ENCODE measurements around the gene CCR5AS.

CCR5AS gene

DNA sequence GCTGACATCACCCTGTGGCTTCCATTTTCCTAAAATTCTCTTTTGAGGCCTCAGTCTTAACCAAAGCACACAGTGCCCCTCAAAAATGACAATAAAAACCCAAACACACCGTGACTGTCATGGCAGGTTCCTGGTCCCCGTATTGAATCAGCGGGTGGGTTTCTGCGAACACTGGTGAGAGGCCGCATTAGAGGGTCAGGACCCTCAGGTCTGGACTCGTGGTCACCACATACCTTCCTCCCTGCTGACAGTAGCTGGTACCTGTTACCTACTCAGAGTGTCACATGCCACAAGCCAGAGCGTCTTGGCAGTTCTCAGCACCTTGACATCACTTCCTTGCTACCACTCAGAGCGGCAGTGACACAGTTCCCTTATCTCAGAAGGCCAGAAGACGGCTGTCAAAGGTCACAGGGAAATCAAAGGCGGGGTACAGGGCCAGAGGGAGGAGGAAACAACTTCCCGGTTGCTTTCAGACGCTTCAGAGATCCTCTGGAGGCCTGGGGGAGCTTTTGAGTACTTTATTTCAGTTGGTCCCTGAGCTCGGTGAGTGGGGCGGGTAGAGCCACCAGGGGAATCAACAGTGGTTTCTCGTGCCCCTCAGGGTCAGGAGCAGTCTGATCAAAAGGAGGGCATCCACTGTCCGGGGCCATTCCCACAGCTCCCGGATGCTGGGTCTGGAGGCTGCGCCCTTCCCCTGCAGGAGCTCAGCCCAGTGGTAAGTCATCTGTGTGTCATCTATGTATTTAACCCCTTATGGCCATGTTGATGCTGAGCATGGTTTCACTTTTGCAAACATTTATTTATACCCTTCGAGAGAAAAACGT, at the start of gene CCR5AS, which contains the start of gene CCRL2:
TSS of gene CCR5AS (minus strand) at position 279 of the 824 bp plus-strand sequence.
TSS of gene CCRL2 (plus strand) at position 472 of the 824 bp plus-strand sequence. CDS start 821 bp downstream, outside the sequence.
- no peak within 1 kb of the TSS for H3K27ac ChIP-seq (ENCODE audit: low read depth, low read length)
- H3K36me3 ChIP-seq (ENCODE audit: control insufficient read depth, insufficient read depth, low read length), result no peaks in the 10 kb centered on the region
- no peak within 1 kb of the TSS for H3K4me3 ChIP-seq (ENCODE audit: low read depth, low read length)
- H3K9me3 ChIP-seq (ENCODE audit: control insufficient read depth, insufficient read depth, low read depth, low read length), result no peaks in the 10 kb centered on the region
- no peaks in the 10 kb centered on the region for H3K27me3 ChIP-seq (ENCODE audit: control insufficient read depth, insufficient read depth, low read length)
- no peaks in the 10 kb centered on the region; the same call in 1 of the 2 replicates for H3K4me1 ChIP-seq (ENCODE audit: control insufficient read depth, insufficient read depth, low read length)
- no peak within 1 kb of the TSS for H3K9ac ChIP-seq (ENCODE audit: low read length)

DNA sequence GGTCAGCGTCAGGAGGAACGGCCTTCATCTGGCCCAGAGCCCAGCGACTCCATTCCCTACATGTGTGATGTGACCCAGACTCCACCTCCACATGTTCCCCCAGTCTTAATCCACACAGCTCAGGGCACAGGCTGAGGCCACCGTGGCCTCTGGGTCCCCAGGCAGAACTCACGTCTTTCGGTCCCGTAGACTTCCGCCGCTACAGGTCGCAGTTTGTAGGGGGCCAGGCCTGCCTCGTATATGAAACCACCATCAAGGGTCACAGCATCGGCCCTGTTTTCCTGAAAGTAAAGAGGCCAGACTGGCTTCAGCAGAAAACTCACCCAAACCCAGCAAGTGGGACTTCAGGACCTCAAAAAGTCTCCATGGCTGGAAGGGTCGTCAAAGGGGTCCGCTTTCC, 49.3 kb upstream of the CCR5AS start:
- peaks cover 6% of the 10 kb centered on the region; the same call in 1 of the 2 replicates for H3K9me3 ChIP-seq (ENCODE audit: control insufficient read depth, insufficient read depth, low read depth, low read length)
- H3K9ac ChIP-seq (ENCODE audit: low read length), result no peak overlapping the region
- no peak overlapping the region for H3K4me3 ChIP-seq (ENCODE audit: low read depth, low read length)
- H3K4me1 ChIP-seq (ENCODE audit: control insufficient read depth, insufficient read depth, low read length), result no peaks in the 10 kb centered on the region
- no peaks in the 10 kb centered on the region for H3K27me3 ChIP-seq (ENCODE audit: control insufficient read depth, insufficient read depth, low read length)
- no peaks in the 10 kb centered on the region for H3K36me3 ChIP-seq (ENCODE audit: control insufficient read depth, insufficient read depth, low read length)
- H3K27ac ChIP-seq (ENCODE audit: low read depth, low read length), result no peak overlapping the region

DNA sequence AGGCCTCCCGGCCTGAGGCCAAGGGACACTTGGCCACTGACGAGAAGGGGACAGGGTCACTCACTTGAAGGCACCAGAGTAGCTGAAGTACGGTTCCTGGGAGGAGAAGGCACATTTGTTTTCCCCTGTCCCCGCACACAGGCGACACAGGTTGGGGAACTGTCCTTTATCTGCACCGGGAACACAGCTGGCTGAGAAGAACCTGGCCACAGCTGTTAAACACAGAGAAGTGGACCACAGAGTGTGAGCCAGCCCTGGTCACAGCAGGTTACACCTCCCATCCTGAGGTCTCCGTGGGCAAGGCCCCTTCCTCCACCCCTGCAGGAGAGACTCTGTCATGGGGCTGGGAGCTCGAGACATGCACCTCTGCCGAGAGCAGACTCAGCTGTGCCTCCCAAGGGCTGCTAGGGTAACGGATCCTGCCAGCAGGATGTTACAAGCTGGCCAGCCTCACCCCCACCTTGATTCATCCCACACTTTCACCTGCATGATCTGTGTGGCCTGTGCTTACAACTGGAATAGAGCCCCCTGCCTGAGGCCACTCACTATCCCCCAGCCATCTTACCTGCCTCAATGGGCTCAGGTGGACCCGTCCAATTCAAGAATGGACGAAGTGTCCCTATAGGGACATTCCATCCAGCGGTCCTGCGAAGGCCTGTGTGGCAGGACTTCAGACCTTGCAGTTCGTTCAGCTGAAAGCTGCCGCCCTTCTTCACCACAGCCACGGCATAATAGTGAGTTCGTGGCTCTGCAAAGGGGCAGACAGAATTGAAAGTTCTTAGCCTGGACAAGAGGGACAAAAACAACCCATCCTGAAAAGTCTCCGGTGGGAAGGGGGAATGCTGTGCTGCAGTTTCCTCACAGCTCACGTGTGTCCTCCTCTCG, 48.6 kb upstream of the CCR5AS start:
- Histone ChIP-seq H3K4me1 (ENCODE audit: control insufficient read depth, insufficient read depth, low read length) (no peaks in the 10 kb centered on the region), H3K27me3 (ENCODE audit: control insufficient read depth, insufficient read depth, low read length) (no peaks in the 10 kb centered on the region)

DNA sequence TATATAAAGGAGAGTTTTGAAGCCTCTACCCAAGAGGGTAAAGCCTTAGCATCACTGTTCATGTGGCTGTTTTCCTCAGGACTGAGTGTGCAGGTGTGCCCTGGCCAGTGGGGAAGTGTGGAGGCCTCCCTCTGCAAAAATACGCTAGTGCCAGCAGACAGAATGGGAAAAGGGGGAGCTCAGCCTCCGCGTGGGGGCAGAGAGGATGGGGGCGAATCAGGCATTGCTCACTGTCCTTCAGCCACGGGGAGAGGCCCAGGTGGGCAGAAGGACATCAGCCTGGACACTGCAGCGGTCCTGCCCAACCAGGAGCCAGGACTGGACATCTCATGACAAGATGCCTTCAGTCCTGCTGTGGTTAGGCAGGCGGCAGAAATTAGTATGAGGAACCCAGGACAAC, 47.7 kb upstream of the CCR5AS start:
- Histone ChIP-seq H3K9ac (ENCODE audit: low read length) (no peak overlapping the region), H3K36me3 (ENCODE audit: control insufficient read depth, insufficient read depth, low read length) (no peaks in the 10 kb centered on the region), H3K9me3 (ENCODE audit: control insufficient read depth, insufficient read depth, low read depth, low read length) (no peaks in the 10 kb centered on the region), H3K27me3 (ENCODE audit: control insufficient read depth, insufficient read depth, low read length) (no peaks in the 10 kb centered on the region), H3K27ac (ENCODE audit: low read depth, low read length) (no peak overlapping the region), H3K4me3 (ENCODE audit: low read depth, low read length) (no peak overlapping the region), H3K4me1 (ENCODE audit: control insufficient read depth, insufficient read depth, low read length) (no peaks in the 10 kb centered on the region)

More for the DNA sequence above, 48.6 kb upstream of the CCR5AS start:
- Histone ChIP-seq H3K4me3 (ENCODE audit: low read depth, low read length) (no peak overlapping the region), H3K27ac (ENCODE audit: low read depth, low read length) (no peak overlapping the region), H3K9me3 (ENCODE audit: control insufficient read depth, insufficient read depth, low read depth, low read length) (peaks cover 4% of the 10 kb centered on the region; the same call in 1 of the 2 replicates), H3K36me3 (ENCODE audit: control insufficient read depth, insufficient read depth, low read length) (no peaks in the 10 kb centered on the region), H3K9ac (ENCODE audit: low read length) (no peak overlapping the region)

DNA sequence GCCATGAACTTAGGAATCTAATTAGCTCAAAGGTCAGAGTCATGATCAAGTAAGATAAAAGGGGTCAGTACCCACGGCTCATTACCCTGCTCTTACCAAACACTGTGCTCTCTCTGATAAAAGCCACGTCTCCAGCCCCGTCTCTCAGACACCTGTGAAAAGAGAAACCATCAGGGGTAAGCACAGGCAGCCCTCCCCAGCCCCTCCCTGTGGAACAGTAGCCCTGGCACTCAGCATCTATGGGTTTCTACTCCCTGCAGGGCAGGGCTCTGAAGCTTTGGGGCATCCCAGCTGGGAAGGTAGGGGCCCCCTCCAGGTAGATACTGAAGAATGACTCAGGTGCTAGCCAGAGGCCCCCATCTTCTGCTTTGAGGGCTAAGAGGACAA, 47.3 kb upstream of the CCR5AS start:
- H3K27ac ChIP-seq (ENCODE audit: low read depth, low read length), result no peak overlapping the region
- H3K27me3 ChIP-seq (ENCODE audit: control insufficient read depth, insufficient read depth, low read length), result no peaks in the 10 kb centered on the region
- no peaks in the 10 kb centered on the region for H3K4me1 ChIP-seq (ENCODE audit: control insufficient read depth, insufficient read depth, low read length)
- H3K9me3 ChIP-seq (ENCODE audit: control insufficient read depth, insufficient read depth, low read depth, low read length), result no peaks in the 10 kb centered on the region
- H3K4me3 ChIP-seq (ENCODE audit: low read depth, low read length), result no peak overlapping the region
- no peaks in the 10 kb centered on the region for H3K36me3 ChIP-seq (ENCODE audit: control insufficient read depth, insufficient read depth, low read length)
- no peak overlapping the region for H3K9ac ChIP-seq (ENCODE audit: low read length)

DNA sequence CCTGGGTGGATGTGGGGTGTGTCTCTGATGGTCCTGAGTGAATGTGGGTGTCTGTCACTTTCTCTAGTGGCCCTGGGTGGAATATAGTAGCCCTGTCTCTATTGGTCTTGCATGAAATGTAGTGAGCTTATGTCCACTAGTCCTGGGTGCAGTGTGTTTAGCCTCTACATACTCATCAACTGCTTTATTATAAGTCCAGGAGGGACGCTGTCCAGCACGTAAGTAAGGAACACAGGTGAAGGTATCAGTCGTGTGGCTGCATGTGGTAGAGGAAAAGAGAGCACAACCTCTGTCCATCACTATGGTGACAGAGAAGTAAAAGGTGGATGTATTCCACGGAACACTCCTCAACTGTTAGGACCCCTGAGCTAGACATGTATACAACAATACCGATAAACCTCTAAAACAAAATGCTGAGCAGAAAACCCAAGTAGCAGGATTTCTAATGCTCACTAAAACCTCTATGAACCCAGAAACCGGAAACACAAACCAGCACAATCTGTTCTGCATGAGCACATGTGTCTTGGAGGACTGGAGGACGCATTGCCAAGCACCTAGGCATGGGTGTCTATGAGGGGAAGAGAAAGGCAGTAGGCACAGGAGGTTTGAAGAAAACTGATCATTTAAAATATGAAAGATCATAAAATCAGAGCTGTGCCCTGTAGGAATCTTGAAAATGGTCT, 46.8 kb upstream of the CCR5AS start:
- no peak overlapping the region for H3K27ac ChIP-seq (ENCODE audit: low read depth, low read length)
- H3K36me3 ChIP-seq (ENCODE audit: control insufficient read depth, insufficient read depth, low read length), result no peaks in the 10 kb centered on the region
- H3K4me3 ChIP-seq (ENCODE audit: low read depth, low read length), result no peak overlapping the region
- no peaks in the 10 kb centered on the region for H3K9me3 ChIP-seq (ENCODE audit: control insufficient read depth, insufficient read depth, low read depth, low read length)
- H3K27me3 ChIP-seq (ENCODE audit: control insufficient read depth, insufficient read depth, low read length), result no peaks in the 10 kb centered on the region
- H3K4me1 ChIP-seq (ENCODE audit: control insufficient read depth, insufficient read depth, low read length), result no peaks in the 10 kb centered on the region
- no peak overlapping the region for H3K9ac ChIP-seq (ENCODE audit: low read length)

DNA sequence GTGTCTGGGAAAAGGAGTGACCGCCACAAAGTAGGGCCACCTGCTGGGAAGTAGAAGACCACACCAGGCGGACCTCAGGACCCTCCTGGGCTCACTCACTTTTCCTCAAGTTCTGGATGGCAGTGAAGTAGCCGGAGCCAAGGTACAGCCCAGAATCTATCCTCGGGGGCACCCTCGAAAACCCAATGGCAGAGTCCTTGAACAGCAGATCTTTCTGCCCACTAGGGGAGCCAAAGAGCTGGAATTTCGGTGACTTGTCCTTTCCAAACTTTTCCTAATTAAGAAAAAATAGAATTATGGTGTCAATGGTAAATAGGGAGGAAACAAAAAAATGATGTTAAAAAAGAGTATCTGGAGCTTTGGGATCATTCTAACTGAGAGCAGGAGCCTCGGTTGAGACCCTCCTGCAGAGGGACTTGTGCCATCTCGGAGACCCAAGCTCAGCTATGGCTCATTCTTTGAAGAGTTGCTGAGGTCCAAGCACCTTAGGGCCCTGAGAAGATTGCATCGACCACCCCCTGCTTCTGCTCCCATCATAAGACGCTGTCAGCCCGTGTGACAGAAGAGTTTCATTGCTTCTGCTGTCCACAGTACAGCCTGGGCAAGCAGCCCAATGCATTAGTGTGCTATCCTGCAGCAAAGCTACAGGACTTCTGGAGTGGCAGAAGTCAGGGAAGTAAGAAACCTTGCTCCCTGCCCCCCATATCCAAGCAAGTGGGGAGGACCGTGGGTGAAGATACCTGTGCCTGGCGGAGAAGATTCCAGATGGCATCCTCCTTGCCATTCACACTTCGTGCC, 43.1 kb upstream of the CCR5AS start:
- Histone ChIP-seq H3K36me3 (ENCODE audit: control insufficient read depth, insufficient read depth, low read length) (no peaks in the 10 kb centered on the region), H3K4me1 (ENCODE audit: control insufficient read depth, insufficient read depth, low read length) (no peaks in the 10 kb centered on the region), H3K27me3 (ENCODE audit: control insufficient read depth, insufficient read depth, low read length) (no peaks in the 10 kb centered on the region), H3K9me3 (ENCODE audit: control insufficient read depth, insufficient read depth, low read depth, low read length) (no peaks in the 10 kb centered on the region), H3K27ac (ENCODE audit: low read depth, low read length) (no peak overlapping the region), H3K9ac (ENCODE audit: low read length) (no peak overlapping the region), H3K4me3 (ENCODE audit: low read depth, low read length) (no peak overlapping the region)

DNA sequence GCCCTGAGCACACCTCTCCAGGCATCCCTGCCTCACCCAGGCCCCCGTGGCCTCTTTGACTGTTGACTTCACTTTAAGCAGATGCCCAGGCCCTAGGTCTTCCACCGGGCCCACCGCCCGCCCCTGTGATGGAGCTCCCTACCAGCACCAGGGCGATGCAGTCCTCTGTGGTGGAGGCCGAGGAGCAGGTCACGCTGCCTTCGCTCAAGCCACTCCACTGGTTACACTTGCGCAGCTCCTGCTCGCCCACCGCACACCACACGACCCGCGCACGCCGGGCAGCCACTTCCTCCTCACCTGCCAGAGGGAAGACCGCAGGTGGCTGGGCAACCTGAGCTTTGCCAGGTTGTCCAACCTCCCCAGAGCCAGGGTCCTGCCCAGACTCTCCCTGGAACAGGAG, 41.9 kb upstream of the CCR5AS start:
- H3K4me1 ChIP-seq (ENCODE audit: control insufficient read depth, insufficient read depth, low read length), result no peaks in the 10 kb centered on the region
- no peak overlapping the region for H3K4me3 ChIP-seq (ENCODE audit: low read depth, low read length)
- no peak overlapping the region for H3K27ac ChIP-seq (ENCODE audit: low read depth, low read length)
- H3K36me3 ChIP-seq (ENCODE audit: control insufficient read depth, insufficient read depth, low read length), result no peaks in the 10 kb centered on the region
- no peak overlapping the region for H3K9ac ChIP-seq (ENCODE audit: low read length)
- H3K9me3 ChIP-seq (ENCODE audit: control insufficient read depth, insufficient read depth, low read depth, low read length), result no peaks in the 10 kb centered on the region
- no peaks in the 10 kb centered on the region for H3K27me3 ChIP-seq (ENCODE audit: control insufficient read depth, insufficient read depth, low read length)

DNA sequence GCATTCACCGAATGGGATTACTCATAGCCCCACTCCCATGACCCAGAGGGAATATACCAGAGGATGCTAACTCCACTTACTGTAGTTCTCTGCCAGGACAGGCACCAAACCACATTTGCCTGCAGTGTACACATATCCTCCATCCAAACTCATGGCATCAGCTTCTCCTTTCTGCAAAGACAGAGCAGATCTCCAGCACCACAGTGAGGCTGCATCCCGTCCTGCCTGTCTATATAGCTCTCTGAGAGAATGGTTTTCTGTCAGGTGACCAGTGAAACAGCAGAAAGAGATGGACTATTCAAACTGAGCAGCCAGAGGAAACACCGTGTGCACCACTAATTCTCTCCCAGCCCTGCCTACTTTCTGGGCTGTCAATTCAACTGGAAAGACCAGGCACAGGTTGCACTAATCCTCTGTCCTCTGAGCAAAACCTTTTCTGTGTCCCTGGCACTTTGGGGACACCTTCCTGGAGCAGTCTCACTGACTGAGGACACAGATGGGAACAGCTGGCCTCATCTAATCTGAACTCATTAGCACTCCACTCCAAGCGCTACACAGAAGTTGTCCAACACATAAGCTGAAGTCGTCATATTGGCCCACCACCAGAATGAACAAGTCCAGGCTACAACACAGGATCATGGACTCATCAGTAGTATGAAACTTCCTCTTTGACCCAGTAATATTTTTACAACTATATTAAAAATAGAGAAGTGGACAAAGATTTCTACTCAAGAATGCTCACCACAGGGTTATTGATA, 40.5 kb upstream of the CCR5AS start:
- H3K27me3 ChIP-seq (ENCODE audit: control insufficient read depth, insufficient read depth, low read length), result no peaks in the 10 kb centered on the region
- H3K27ac ChIP-seq (ENCODE audit: low read depth, low read length), result no peak overlapping the region
- no peak overlapping the region for H3K9ac ChIP-seq (ENCODE audit: low read length)
- no peaks in the 10 kb centered on the region for H3K9me3 ChIP-seq (ENCODE audit: control insufficient read depth, insufficient read depth, low read depth, low read length)
- H3K36me3 ChIP-seq (ENCODE audit: control insufficient read depth, insufficient read depth, low read length), result no peaks in the 10 kb centered on the region
- H3K4me1 ChIP-seq (ENCODE audit: control insufficient read depth, insufficient read depth, low read length), result no peaks in the 10 kb centered on the region
- H3K4me3 ChIP-seq (ENCODE audit: low read depth, low read length), result no peak overlapping the region
